ENCODE measurements around the gene RALGAPA1. TPM values are rescaled to one million over a fixed set of nuclear protein-coding genes. Genes with fewer than 3 reads are reported as not detected.

RALGAPA1 gene
- polyA plus RNA-seq, 1 donor = 33.3 TPM

DNA sequence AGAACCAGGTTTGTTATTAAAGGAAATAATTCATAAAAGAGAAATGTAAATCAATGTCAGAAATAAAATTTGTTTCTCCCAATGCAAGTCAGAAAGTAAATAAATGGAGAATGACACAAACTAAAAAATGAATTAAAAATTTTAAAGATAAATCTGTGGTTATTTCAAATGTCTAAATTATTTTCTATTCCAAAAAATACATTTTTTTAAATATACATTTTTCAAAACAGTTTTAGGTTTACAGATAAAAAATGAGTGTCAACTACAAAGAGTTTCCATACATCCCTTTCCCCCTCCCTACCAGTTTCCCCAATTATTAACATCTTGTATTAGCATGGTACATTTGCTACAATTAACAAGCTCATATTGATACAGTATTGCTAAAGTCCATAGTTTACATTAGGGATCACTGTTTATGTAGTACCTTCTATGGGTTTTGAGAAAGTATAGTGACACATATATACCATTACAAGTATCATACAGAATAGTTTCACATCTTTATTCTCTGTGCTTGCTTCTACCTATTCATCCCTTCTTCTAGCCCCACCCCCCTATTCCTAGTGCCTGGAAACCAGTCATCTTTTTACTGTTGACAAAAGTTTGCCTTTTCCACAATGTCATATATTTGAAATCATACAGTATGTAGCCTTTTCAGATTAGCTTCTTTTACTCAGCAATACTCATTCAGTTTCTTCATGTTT is 104.2 kb downstream of the RALGAPA1 start:
- no peaks in the 10 kb centered on the region for H3K27me3 ChIP-seq (ENCODE audit: control insufficient read depth, insufficient read depth, low read length)
- H3K4me3 ChIP-seq (ENCODE audit: low read length) = no peak overlapping the region
- DNase-seq = no peak
- no peak overlapping the region for H3K27ac ChIP-seq (ENCODE audit: low read length)
- no peaks in the 10 kb centered on the region for H3K4me1 ChIP-seq (ENCODE audit: control insufficient read depth, insufficient read depth, low read length)
- no peaks in the 10 kb centered on the region for H3K9me3 ChIP-seq (ENCODE audit: control insufficient read depth, low read depth, low read length)
- H3K36me3 ChIP-seq (ENCODE audit: control insufficient read depth, insufficient read depth, low read length) = peaks cover 9% of the 10 kb centered on the region

DNA sequence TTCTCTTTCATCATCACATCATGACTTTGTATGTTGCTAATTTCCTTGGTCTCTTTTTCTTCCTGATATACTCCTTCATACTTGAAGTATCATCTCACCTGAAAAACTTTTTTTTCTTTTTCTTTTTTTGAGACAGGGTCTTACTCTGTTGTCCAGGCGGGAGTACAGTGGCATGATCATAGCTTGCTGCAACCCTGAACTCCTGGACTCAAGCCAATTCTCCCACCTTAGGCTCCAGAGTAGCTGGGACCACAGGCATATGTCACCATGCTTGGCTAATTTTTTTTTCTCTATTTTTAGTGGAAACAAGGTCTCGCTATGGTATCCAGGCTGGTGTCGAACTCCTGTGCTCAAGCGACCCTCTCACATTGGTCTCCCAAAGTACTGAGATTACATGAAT is 107.6 kb downstream of the RALGAPA1 start:
- no CpG with 5 or more reads among the region's 4 CpGs for whole genome bisulfite sequencing (ENCODE audit: insufficient coverage, low lambda C conversion rate)
- no peak for DNase-seq
- H3K36me3 ChIP-seq (ENCODE audit: control insufficient read depth, insufficient read depth, low read length) = peaks cover 3% of the 10 kb centered on the region

DNA sequence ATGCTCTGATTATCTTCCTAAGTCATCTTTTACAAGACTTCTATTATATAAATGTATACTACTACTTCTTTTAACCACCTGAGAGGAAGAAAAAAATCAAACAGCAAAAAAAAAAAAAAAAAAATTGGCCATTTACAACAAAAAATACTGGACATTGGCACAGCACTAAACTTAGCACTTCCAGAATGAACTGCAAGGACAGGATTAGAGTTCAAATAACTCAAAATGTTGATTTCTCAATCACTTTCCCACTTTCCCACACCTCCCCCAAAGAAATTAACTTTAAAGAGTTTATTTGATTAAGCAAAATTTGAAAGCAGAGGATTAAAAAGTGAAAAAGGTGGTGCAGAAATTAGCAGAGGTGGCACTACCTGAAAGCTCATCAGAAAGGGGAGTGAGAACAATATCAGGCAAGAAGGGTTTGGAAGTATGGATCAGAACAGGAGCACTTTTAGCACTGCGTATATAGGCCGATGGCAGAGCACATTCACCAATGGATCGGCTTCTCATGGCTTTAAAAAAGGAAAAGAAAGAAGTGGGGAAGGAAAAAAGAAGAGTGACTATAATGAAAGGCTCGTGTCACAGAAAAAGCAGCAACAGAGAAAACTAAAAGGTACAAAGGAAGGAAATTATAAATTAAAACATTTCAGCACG is 109.2 kb downstream of the RALGAPA1 start:
- Histone ChIP-seq H3K27me3 (ENCODE audit: control insufficient read depth, insufficient read depth, low read length) (no peaks in the 10 kb centered on the region), H3K36me3 (ENCODE audit: control insufficient read depth, insufficient read depth, low read length) (no peaks in the 10 kb centered on the region), H3K27ac (ENCODE audit: low read length) (no peak overlapping the region), H3K4me1 (ENCODE audit: control insufficient read depth, insufficient read depth, low read length) (no peaks in the 10 kb centered on the region), H3K4me3 (ENCODE audit: low read length) (no peak overlapping the region), H3K9me3 (ENCODE audit: control insufficient read depth, low read depth, low read length) (no peaks in the 10 kb centered on the region)
- no peak for DNase-seq
- 96% methylated on average over 3 of the region's 5 CpGs for WGBS (ENCODE audit: insufficient coverage, low lambda C conversion rate)

More for the DNA sequence above, 107.6 kb downstream of the RALGAPA1 start:
- H3K4me3 ChIP-seq (ENCODE audit: low read length) = no peak overlapping the region
- H3K27ac ChIP-seq (ENCODE audit: low read length) = no peak overlapping the region
- no peaks in the 10 kb centered on the region for H3K4me1 ChIP-seq (ENCODE audit: control insufficient read depth, insufficient read depth, low read length)
- no peaks in the 10 kb centered on the region for H3K9me3 ChIP-seq (ENCODE audit: control insufficient read depth, low read depth, low read length)
- no peaks in the 10 kb centered on the region for H3K27me3 ChIP-seq (ENCODE audit: control insufficient read depth, insufficient read depth, low read length)

GRCh38 chr14:35696575-35696974 is 112.5 kb downstream of the RALGAPA1 start:
- 93% methylated on average over 3 of the region's 3 CpGs for WGBS (ENCODE audit: insufficient coverage, low lambda C conversion rate)
- no peak for DNase-seq
- Histone ChIP-seq H3K4me1 (ENCODE audit: control insufficient read depth, insufficient read depth, low read length) (no peaks in the 10 kb centered on the region), H3K27me3 (ENCODE audit: control insufficient read depth, insufficient read depth, low read length) (no peaks in the 10 kb centered on the region), H3K9me3 (ENCODE audit: control insufficient read depth, low read depth, low read length) (no peaks in the 10 kb centered on the region), H3K27ac (ENCODE audit: low read length) (no peak overlapping the region), H3K4me3 (ENCODE audit: low read length) (no peak overlapping the region), H3K36me3 (ENCODE audit: control insufficient read depth, insufficient read depth, low read length) (no peaks in the 10 kb centered on the region)

DNA sequence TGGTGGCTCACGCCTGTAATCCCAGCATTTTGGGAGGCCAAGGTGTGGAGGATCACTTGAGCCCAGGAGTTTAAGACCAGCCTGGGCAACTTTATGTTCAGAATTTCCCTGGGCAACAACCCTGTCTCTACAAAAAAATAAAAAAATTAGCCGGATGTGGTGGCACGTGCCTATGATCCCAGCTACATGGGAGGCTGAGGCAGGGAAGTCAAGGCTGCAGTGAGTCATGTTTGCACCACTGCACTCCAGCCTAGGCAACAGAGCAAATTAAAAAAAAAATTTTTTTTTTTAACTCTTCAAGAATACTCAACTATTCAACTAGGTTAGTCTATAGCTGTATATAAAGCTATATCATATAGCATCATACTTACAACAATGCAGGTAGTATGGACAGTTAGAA is 113.0 kb downstream of the RALGAPA1 start:
- WGBS (ENCODE audit: insufficient coverage, low lambda C conversion rate) = no CpG with 5 or more reads among the region's 3 CpGs
- Histone ChIP-seq H3K9me3 (ENCODE audit: control insufficient read depth, low read depth, low read length) (no peaks in the 10 kb centered on the region), H3K4me1 (ENCODE audit: control insufficient read depth, insufficient read depth, low read length) (no peaks in the 10 kb centered on the region), H3K36me3 (ENCODE audit: control insufficient read depth, insufficient read depth, low read length) (no peaks in the 10 kb centered on the region), H3K4me3 (ENCODE audit: low read length) (no peak overlapping the region), H3K27me3 (ENCODE audit: control insufficient read depth, insufficient read depth, low read length) (no peaks in the 10 kb centered on the region), H3K27ac (ENCODE audit: low read length) (no peak overlapping the region)
- DNase-seq = no peak

- WGBS (ENCODE audit: insufficient coverage, low lambda C conversion rate) = no CpG with 5 or more reads among the region's 1 CpG
- H3K27me3 ChIP-seq (ENCODE audit: control insufficient read depth, insufficient read depth, low read length) = no peaks in the 10 kb centered on the region
- no peaks in the 10 kb centered on the region for H3K4me1 ChIP-seq (ENCODE audit: control insufficient read depth, insufficient read depth, low read length)
- no peak overlapping the region for H3K4me3 ChIP-seq (ENCODE audit: low read length)
- no peak overlapping the region for H3K27ac ChIP-seq (ENCODE audit: low read length)
- H3K9me3 ChIP-seq (ENCODE audit: control insufficient read depth, low read depth, low read length) = no peaks in the 10 kb centered on the region
- no peaks in the 10 kb centered on the region for H3K36me3 ChIP-seq (ENCODE audit: control insufficient read depth, insufficient read depth, low read length)
- no peak for DNase-seq
Observed at GRCh38 chr14:35695647-35696046, 113.4 kb downstream of the RALGAPA1 start.

DNA sequence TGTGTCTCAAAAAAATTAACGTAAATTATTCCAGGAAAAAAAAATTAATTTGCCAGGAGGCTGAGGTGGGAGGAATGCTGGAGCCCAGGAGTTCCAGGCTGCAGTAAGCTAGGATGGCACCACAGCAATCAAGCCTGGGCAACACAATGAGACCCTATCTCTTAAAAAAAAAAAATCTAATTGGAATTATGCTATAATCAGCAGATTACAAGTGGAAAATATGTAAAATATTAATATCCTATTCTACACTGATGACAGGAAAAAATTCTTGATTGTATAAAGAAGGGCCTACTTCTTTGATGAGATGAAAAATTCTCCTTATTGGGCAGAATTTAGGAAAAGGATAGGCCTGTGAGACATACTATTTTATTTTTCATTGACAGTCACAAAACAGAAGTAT is 114.0 kb downstream of the RALGAPA1 start:
- no peak for DNase-seq
- H3K4me1 ChIP-seq (ENCODE audit: control insufficient read depth, insufficient read depth, low read length) = no peaks in the 10 kb centered on the region
- H3K36me3 ChIP-seq (ENCODE audit: control insufficient read depth, insufficient read depth, low read length) = no peaks in the 10 kb centered on the region
- no peaks in the 10 kb centered on the region for H3K27me3 ChIP-seq (ENCODE audit: control insufficient read depth, insufficient read depth, low read length)
- WGBS (ENCODE audit: insufficient coverage, low lambda C conversion rate) = no CpG with 5 or more reads among the region's 1 CpG
- H3K4me3 ChIP-seq (ENCODE audit: low read length) = no peak overlapping the region
- no peaks in the 10 kb centered on the region for H3K9me3 ChIP-seq (ENCODE audit: control insufficient read depth, low read depth, low read length)
- no peak overlapping the region for H3K27ac ChIP-seq (ENCODE audit: low read length)

DNA sequence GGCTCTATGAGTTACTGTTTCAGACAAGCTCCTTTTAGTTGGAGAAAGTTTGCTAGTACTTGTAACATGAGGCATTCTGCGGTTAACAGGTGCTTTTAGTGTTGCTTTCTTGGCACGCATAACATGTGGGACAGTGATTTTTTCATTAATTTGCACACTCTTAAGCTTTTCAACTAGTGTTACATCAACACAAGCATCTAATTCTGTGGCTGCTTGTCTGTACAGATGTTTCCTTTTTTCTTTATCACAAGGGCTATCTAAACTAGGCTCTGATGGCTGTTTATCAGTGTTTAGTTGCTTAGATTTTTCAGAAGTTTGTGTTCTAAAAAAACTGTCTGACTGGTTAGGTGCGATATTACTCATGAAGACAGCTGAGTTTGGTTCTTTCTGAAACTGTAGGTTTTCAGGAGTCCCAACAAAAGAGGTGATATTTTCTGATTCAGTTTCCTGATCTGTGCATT is 120.1 kb downstream of the RALGAPA1 start:
- Histone ChIP-seq H3K4me1 (ENCODE audit: control insufficient read depth, insufficient read depth, low read length) (no peaks in the 10 kb centered on the region), H3K4me3 (ENCODE audit: low read length) (no peak overlapping the region), H3K27me3 (ENCODE audit: control insufficient read depth, insufficient read depth, low read length) (no peaks in the 10 kb centered on the region), H3K9me3 (ENCODE audit: control insufficient read depth, low read depth, low read length) (no peaks in the 10 kb centered on the region), H3K27ac (ENCODE audit: low read length) (no peak overlapping the region), H3K36me3 (ENCODE audit: control insufficient read depth, insufficient read depth, low read length) (peaks cover 17% of the 10 kb centered on the region)
- WGBS (ENCODE audit: insufficient coverage, low lambda C conversion rate) = 100% methylated on average over 1 of the region's 3 CpGs
- no peak for DNase-seq

DNA sequence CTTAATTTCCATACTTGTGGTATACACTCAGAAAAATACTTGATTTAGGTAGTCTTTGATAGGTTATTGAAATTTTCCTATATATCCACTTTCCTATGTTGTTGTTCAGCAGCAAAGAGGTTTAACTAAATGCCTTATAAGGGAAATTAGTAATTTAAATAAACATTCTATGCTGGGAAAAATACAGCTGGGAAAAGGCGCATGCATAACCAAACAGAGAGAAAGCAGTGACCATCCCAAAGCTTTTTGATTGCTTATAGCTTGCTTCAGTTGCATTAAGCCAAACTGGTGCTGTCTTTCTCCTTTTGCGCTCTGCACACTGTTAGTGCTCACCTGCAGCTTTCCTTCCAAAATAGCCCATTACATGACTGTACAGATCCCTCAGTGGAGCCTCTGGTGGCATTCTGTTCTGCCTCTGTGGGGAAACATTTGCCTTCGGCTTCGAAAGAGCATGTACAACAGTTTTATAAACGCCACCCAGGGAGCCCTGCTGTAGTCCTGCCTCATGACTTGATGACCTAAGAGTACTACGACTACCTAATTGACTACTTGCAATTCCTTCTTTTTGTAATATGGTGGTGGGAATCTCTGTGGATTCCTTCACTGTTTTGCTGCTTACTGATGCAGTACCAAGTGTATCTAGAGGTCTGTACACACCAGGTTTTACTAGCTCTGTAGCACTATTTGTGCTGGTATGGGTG is 120.8 kb downstream of the RALGAPA1 start:
- Histone ChIP-seq H3K27me3 (ENCODE audit: control insufficient read depth, insufficient read depth, low read length) (no peaks in the 10 kb centered on the region), H3K4me3 (ENCODE audit: low read length) (no peak overlapping the region), H3K4me1 (ENCODE audit: control insufficient read depth, insufficient read depth, low read length) (no peaks in the 10 kb centered on the region), H3K36me3 (ENCODE audit: control insufficient read depth, insufficient read depth, low read length) (peaks cover 17% of the 10 kb centered on the region), H3K9me3 (ENCODE audit: control insufficient read depth, low read depth, low read length) (no peaks in the 10 kb centered on the region), H3K27ac (ENCODE audit: low read length) (no peak overlapping the region)
- no peak for DNase-seq
- WGBS (ENCODE audit: insufficient coverage, low lambda C conversion rate) = 90% methylated on average over 4 of the region's 6 CpGs

- Histone ChIP-seq H3K36me3 (ENCODE audit: control insufficient read depth, insufficient read depth, low read length) (peaks cover 24% of the 10 kb centered on the region), H3K27ac (ENCODE audit: low read length) (no peak overlapping the region), H3K27me3 (ENCODE audit: control insufficient read depth, insufficient read depth, low read length) (no peaks in the 10 kb centered on the region), H3K9me3 (ENCODE audit: control insufficient read depth, low read depth, low read length) (no peaks in the 10 kb centered on the region), H3K4me1 (ENCODE audit: control insufficient read depth, insufficient read depth, low read length) (no peaks in the 10 kb centered on the region), H3K4me3 (ENCODE audit: low read length) (no peak overlapping the region)
- DNase-seq = peak; percentile 12 to 28
- WGBS (ENCODE audit: insufficient coverage, low lambda C conversion rate) = 0% methylated on average over 1 of the region's 1 CpG
Observed at GRCh38 chr14:35687335-35687939, 121.7 kb downstream of the RALGAPA1 start.

Measured in large intestine (tissue), 3 donors.